GM23338 (cell line): ENCODE data around the gene JPH3. TPM values are rescaled to one million over a fixed set of nuclear protein-coding genes. Genes with fewer than 3 reads are reported as not detected.
"Not testable (repeated sequence)": the region's sequence is repeated elsewhere in the genome, so short reads cannot be mapped to it uniquely, and the experiment has no call there.

Experiments used
- ATAC-seq: fragments of 200-7000 bp; cut with Tn5 transposase; 3 replicates; pipeline ENCODE4 v1.9.1; 2020
- DNase-seq: peaks from one replicate; pipeline ENCODE4 v3.0.0-alpha.2; 2015; ENCODE audit warnings: low spot score
- H2AFZ ChIP-seq: fragments of 200-600 bp; sonication (generic); 2 replicates; pipeline ENCODE4 v1.8.0; 2016; ENCODE audit warnings: antibody characterized with exemption, mild to moderate bottlenecking, moderate library complexity
- H3F3A ChIP-seq: fragments of 200-600 bp; sonication (generic); replicated peaks from 2 replicates; pipeline ENCODE4 v1.8.0; 2017; ENCODE audit warnings: antibody characterized with exemption, mixed run types, low read depth
- H3K27ac ChIP-seq: fragments of 200-600 bp; sonication (generic); 2 replicates; pipeline ENCODE4 v1.6.1; 2016; ENCODE audit warnings: low read depth
- H3K27me3 ChIP-seq: fragments of 200-600 bp; sonication (generic); 2 replicates; pipeline ENCODE4 v1.8.0; 2016; ENCODE audit warnings: mild to moderate bottlenecking, mixed run types, moderate library complexity; ENCODE audit not compliant: insufficient read depth
- H3K36me3 ChIP-seq: fragments of 200-600 bp; sonication (generic); 2 replicates; pipeline ENCODE4 v1.8.0; 2016; ENCODE audit warnings: mild to moderate bottlenecking; ENCODE audit not compliant: insufficient read depth
- H3K4me1 ChIP-seq: fragments of 200-600 bp; sonication (generic); 2 replicates; pipeline ENCODE4 v1.8.0; 2016; ENCODE audit warnings: mild to moderate bottlenecking, moderate library complexity; ENCODE audit not compliant: insufficient read depth
- H3K4me2 ChIP-seq: fragments of 200-600 bp; sonication (generic); 2 replicates; pipeline ENCODE4 v1.7.1; 2017; ENCODE audit warnings: mixed run types
- H3K4me3 ChIP-seq: fragments of 200-600 bp; sonication (generic); 2 replicates; pipeline ENCODE4 v1.6.1; 2016; ENCODE audit warnings: mixed run types
- H3K79me2 ChIP-seq: fragments of 200-600 bp; sonication (generic); replicated peaks from 2 replicates; pipeline ENCODE4 v1.8.0; 2017; ENCODE audit warnings: mild to moderate bottlenecking; ENCODE audit not compliant: insufficient read depth
- H3K9me2 ChIP-seq: fragments of 200-600 bp; sonication (generic); 2 replicates; pipeline ENCODE4 v1.8.0; 2017; ENCODE audit not compliant: insufficient read depth
- H4K20me1 ChIP-seq: fragments of 200-600 bp; sonication (generic); replicated peaks from 2 replicates; pipeline ENCODE4 v1.8.0; 2017; ENCODE audit warnings: mild to moderate bottlenecking; ENCODE audit not compliant: insufficient read depth
- H3K27ac Mint-ChIP-seq: 2 replicates; pipeline ENCODE4 v1.8.0; 2020; ENCODE audit warnings: inconsistent platforms, mild to moderate bottlenecking, moderate library complexity, mixed read lengths
- H3K27me3 Mint-ChIP-seq: 3 replicates; pipeline ENCODE4 v1.8.0; 2022; ENCODE audit warnings: low read depth, mild to moderate bottlenecking, moderate library complexity, mixed read lengths, inconsistent platforms; ENCODE audit not compliant: insufficient read depth, poor library complexity
- H3K36me3 Mint-ChIP-seq: 3 replicates; pipeline ENCODE4 v1.8.0; 2021; ENCODE audit warnings: low read depth, mild to moderate bottlenecking, inconsistent platforms, moderate library complexity, mixed read lengths
- H3K4me1 Mint-ChIP-seq: 3 replicates; pipeline ENCODE4 v1.8.0; 2020; ENCODE audit warnings: mild to moderate bottlenecking, inconsistent platforms, mixed read lengths
- H3K4me3 Mint-ChIP-seq: 3 replicates; pipeline ENCODE4 v1.8.0; 2021; ENCODE audit warnings: moderate library complexity, mild to moderate bottlenecking, inconsistent platforms, mixed read lengths
- H3K9me3 Mint-ChIP-seq: 3 replicates; pipeline ENCODE4 v1.8.0; 2020; ENCODE audit warnings: moderate library complexity, mild to moderate bottlenecking, inconsistent platforms, mixed read lengths
- CREB1 ChIP-seq: fragments of 250-450 bp; sonication (Bioruptor Pico); IDR thresholded peaks from 2 replicates; pipeline ENCODE4 v1.5.0; 2020; ENCODE audit warnings: low read depth, mild to moderate bottlenecking, moderate library complexity
- EZH2phosphoT487 ChIP-seq: fragments of 200-600 bp; sonication (generic); IDR thresholded peaks from one replicate; pipeline ENCODE4 v1.8.1; 2018; ENCODE audit warnings: antibody characterized with exemption; ENCODE audit not compliant: unreplicated experiment
- JUNB ChIP-seq: IDR thresholded peaks from one replicate; pipeline ENCODE4 v1.6.1; 2016; ENCODE audit warnings: antibody characterized with exemption; ENCODE audit not compliant: unreplicated experiment
- REST ChIP-seq: IDR thresholded peaks from one replicate; pipeline ENCODE4 v1.6.1; 2018; ENCODE audit warnings: antibody characterized with exemption; ENCODE audit not compliant: unreplicated experiment
- ZNF331 ChIP-seq: fragments of 250-450 bp; sonication (Bioruptor Pico); IDR thresholded peaks from 2 replicates; pipeline ENCODE4 v1.5.0; 2020; ENCODE audit warnings: low read depth, mild to moderate bottlenecking, moderate library complexity
- ZNF462 ChIP-seq: fragments of 250-450 bp; sonication (Bioruptor Pico); IDR thresholded peaks from 2 replicates; pipeline ENCODE4 v1.5.0; 2020; ENCODE audit warnings: mild to moderate bottlenecking, moderate library complexity
- polyA plus RNA-seq: library from polyadenylated mRNA; unstranded; fragments of >200 nt; fragmentation: Nextera tagmentation; extraction: Ambion mirVana; gene quantifications from 2 replicates; pipeline ENCODE4 v1.2.1, GENCODE V29; 2016
- total RNA-seq: library from RNA; depleted of rRNA; stranded (reverse); fragments of >200 nt; shearing (Covaris generic); gene quantifications from 2 replicates; pipeline ENCODE4 v1.2.3, GENCODE V29; 2014

The JPH3 gene
- total and polyA plus RNA-seq, 2 experiments from 2014 or later = 8.4 to 38.3 TPM

- TF ChIP-seq REST (no peak), JUNB (no peak), CREB1 (CRISPR knock-in tag) (no peak), EZH2phosphoT487 (no peak)
These were observed 112.9 kb downstream of the JPH3 start (continued) for GRCh38 chr16:87715231-87715630.

GRCh38 chr16:87715658-87716057 is 113.3 kb downstream of the JPH3 start:
- Histone ChIP-seq H3K9me2 (no peaks in the 10 kb centered on the region), H3K36me3 (no peaks in the 10 kb centered on the region), H3K4me2 (no peak overlapping the region), H2AFZ (no peak overlapping the region), H3K27me3 (no peaks in the 10 kb centered on the region), H3K27ac (no peak overlapping the region), H3F3A (no peaks in the 10 kb centered on the region), H3K4me1 (no peaks in the 10 kb centered on the region), H4K20me1 (peaks cover 7% of the 10 kb centered on the region), H3K4me3 (no peak overlapping the region), H3K79me2 (peaks cover 7% of the 10 kb centered on the region; the same call in 1 of the 2 replicates)
- no peak overlapping the region for H3K27ac Mint-ChIP-seq
- H3K9me3 Mint-ChIP-seq = peaks cover 9% of the 10 kb centered on the region; the same call in 2 of the 3 replicates
- no peak for TF ChIP-seq ZNF462 (CRISPR knock-in tag)
- TF ChIP-seq ZNF331 (CRISPR knock-in tag) = no peak
- no peak for TF ChIP-seq REST
- H3K36me3 Mint-ChIP-seq = peaks cover 61% of the 10 kb centered on the region
- peaks cover 10% of the 10 kb centered on the region for H3K27me3 Mint-ChIP-seq
- H3K4me3 Mint-ChIP-seq = no peak overlapping the region
- no peak for ATAC-seq
- no peak for DNase-seq
- H3K4me1 Mint-ChIP-seq = no peaks in the 10 kb centered on the region

- not testable (repeated sequence) for H3K9me2 ChIP-seq, ATAC-seq
- peaks cover 80% of the 10 kb centered on the region for H3K36me3 Mint-ChIP-seq
These were observed 116.5 kb downstream of the JPH3 start for GRCh38 chr16:87718831-87719230.

More at GRCh38 chr16:87718831-87719230, 116.5 kb downstream of the JPH3 start:
- H3F3A ChIP-seq, H3K9me3 Mint-ChIP-seq, H3K27me3 Mint-ChIP-seq, H3K4me3 ChIP-seq, H3K4me1 ChIP-seq, DNase-seq, H3K27ac ChIP-seq, H3K4me2 ChIP-seq, H2AFZ ChIP-seq, H3K4me3 Mint-ChIP-seq, H3K27me3 ChIP-seq, H3K4me1 Mint-ChIP-seq, H3K36me3 ChIP-seq: not testable (repeated sequence)
- peak overlapping the region; percentile 78; the same call in 1 of the 2 replicates for H3K27ac Mint-ChIP-seq
- Histone ChIP-seq H4K20me1 (peaks cover 16% of the 10 kb centered on the region), H3K79me2 (peaks cover 30% of the 10 kb centered on the region)
